ENCODE results near the gene CREBZF. TPM values are rescaled to one million over a fixed set of nuclear protein-coding genes. Genes with fewer than 3 reads are reported as not detected.

Gene CREBZF
- total and polyA plus RNA-seq, 2 donors (not counting 1 experiment from before 2014, with no cell fraction given), result 64.9 to 109 TPM

DNA sequence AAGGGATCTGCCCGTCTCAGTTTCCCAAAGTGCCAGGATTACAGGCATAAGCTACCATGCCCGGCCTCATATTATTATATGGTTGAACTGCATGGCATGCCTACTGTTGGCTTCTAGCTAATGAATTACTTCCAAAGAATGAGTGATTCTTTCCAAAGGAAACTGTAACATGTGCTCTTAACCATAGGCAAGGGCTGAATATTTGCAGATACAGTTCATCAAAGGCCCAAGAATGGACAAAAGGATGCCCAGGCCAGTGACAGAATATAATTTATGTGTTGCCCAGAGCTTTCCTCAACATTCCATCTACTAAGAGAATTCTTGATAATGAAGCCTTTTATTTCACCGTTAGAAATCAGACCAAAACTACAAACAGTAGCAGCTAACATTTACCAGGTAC lies 48.0 kb upstream of the CREBZF start:
- H3K4me3 Mint-ChIP-seq, result no peak overlapping the region

DNA sequence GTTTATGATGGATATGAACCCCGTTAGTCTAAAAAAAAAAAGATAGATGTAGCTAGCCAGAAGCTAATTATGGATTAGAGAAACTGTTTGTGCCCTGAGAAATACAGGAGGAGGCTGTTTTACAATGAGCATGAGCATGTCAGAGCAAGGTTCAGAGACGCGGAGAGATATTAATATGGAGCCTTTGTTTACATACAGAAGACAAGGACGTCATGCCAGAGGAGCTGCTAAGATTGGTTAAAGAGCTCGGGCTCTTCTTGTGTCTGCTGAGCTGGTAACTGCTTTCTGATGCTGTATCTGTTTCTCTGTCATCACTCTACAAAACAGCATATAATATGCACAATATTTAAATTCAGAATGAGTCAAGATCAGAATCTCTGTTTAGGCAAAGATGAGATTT lies 46.0 kb upstream of the CREBZF start:
- H3K27ac Mint-ChIP-seq, result no peak overlapping the region

More for the DNA sequence above, 48.0 kb upstream of the CREBZF start:
- Histone ChIP-seq H3K27me3 (replicated peaks in 1 of 4; ENCODE audit: control extremely low read depth in 1 of 4, control insufficient read depth in 3 of 4, insufficient read depth in 4 of 4, low read length in 3 of 4) (no peaks in the 10 kb centered on the region), H3K36me3 (replicated peaks in 1 of 2; ENCODE audit: control extremely low read depth in 1 of 2, control insufficient read depth in 1 of 2, extremely low read depth in 1 of 2, insufficient read depth in 2 of 2, low read length in 1 of 2) (no peaks in the 10 kb centered on the region), H3K4me3 (ENCODE audit: control extremely low read depth in 1 of 5, extremely low read depth in 1 of 5, insufficient read depth in 1 of 5, low read depth in 2 of 5, low read length in 4 of 5) (no peak overlapping the region), H4K20me1 (ENCODE audit: control insufficient read depth, insufficient read depth, low read length, poor library complexity, severe bottlenecking) (no peaks in the 10 kb centered on the region), H3K27ac (ENCODE audit: low read length in 2 of 2) (no peak overlapping the region), H3K9ac (ENCODE audit: low read length) (no peak overlapping the region), H3K79me2 (ENCODE audit: control insufficient read depth, insufficient read depth, low read length) (no peaks in the 10 kb centered on the region), H3K4me1 (ENCODE audit: control insufficient read depth in 2 of 2, insufficient read depth in 2 of 2, low read length in 2 of 2) (no peaks in the 10 kb centered on the region), H3K4me2 (replicated peaks; ENCODE audit: low read depth, low read length, poor library complexity, severe bottlenecking) (no peak overlapping the region), H2AFZ (ENCODE audit: insufficient read depth, low read depth, low read length, poor library complexity, severe bottlenecking) (no peak overlapping the region), H3K9me3 (ENCODE audit: control extremely low read depth in 1 of 3, control insufficient read depth in 2 of 3, insufficient read depth in 1 of 3, low read length in 2 of 3) (no peaks in the 10 kb centered on the region)
- DNase-seq (no peak), ATAC-seq (ENCODE audit: low read depth) (no peak)
- Mint-ChIP-seq H3K27ac (no peak overlapping the region), H3K27me3 (no peaks in the 10 kb centered on the region), H3K4me1 (no peaks in the 10 kb centered on the region), H3K9me3 (ENCODE audit: insufficient read depth) (no peaks in the 10 kb centered on the region)
- POLR2A ChIA-PET, result no interaction called here
- CTCF ChIA-PET, result no interaction called here
- intact Hi-C loops (cut with micrococcal nuclease), result no loop called here
- TF ChIP-seq EZH2 (IDR thresholded peaks at IDR 0.05; ENCODE audit: borderline replicate concordance, insufficient read depth, low read depth, low read length, poor library complexity, severe bottlenecking), result no peak
- TF ChIP-seq, protein P1, sequence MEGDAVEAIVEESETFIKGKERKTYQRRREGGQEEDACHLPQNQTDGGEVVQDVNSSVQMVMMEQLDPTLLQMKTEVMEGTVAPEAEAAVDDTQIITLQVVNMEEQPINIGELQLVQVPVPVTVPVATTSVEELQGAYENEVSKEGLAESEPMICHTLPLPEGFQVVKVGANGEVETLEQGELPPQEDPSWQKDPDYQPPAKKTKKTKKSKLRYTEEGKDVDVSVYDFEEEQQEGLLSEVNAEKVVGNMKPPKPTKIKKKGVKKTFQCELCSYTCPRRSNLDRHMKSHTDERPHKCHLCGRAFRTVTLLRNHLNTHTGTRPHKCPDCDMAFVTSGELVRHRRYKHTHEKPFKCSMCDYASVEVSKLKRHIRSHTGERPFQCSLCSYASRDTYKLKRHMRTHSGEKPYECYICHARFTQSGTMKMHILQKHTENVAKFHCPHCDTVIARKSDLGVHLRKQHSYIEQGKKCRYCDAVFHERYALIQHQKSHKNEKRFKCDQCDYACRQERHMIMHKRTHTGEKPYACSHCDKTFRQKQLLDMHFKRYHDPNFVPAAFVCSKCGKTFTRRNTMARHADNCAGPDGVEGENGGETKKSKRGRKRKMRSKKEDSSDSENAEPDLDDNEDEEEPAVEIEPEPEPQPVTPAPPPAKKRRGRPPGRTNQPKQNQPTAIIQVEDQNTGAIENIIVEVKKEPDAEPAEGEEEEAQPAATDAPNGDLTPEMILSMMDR (IDR thresholded peaks at IDR 0.05), result no peak
- 96% methylated on average over 3 of the region's 3 CpGs for WGBS (ENCODE audit: insufficient coverage)

More for the DNA sequence above, 46.0 kb upstream of the CREBZF start:
- H3K9me3 ChIP-seq (ENCODE audit: control extremely low read depth in 1 of 3, control insufficient read depth in 2 of 3, insufficient read depth in 1 of 3, low read length in 2 of 3), result no peaks in the 10 kb centered on the region
- no peak overlapping the region for H3K4me2 ChIP-seq (replicated peaks; ENCODE audit: low read depth, low read length, poor library complexity, severe bottlenecking)
- intact Hi-C loops (cut with micrococcal nuclease), result no loop called here
- H3K4me1 Mint-ChIP-seq, result no peaks in the 10 kb centered on the region
- ATAC-seq (ENCODE audit: low read depth) (no peak), DNase-seq (no peak)
- no peak overlapping the region for H3K9ac ChIP-seq (ENCODE audit: low read length)
- H3K27me3 ChIP-seq (replicated peaks in 1 of 4; ENCODE audit: control extremely low read depth in 1 of 4, control insufficient read depth in 3 of 4, insufficient read depth in 4 of 4, low read length in 3 of 4), result no peaks in the 10 kb centered on the region
- no peak overlapping the region for H3K4me3 Mint-ChIP-seq
- no peaks in the 10 kb centered on the region for H3K4me1 ChIP-seq (ENCODE audit: control insufficient read depth in 2 of 2, insufficient read depth in 2 of 2, low read length in 2 of 2)
- CTCF ChIA-PET, result no interaction called here
- H3K27me3 Mint-ChIP-seq, result no peaks in the 10 kb centered on the region
- H3K9me3 Mint-ChIP-seq (ENCODE audit: insufficient read depth), result no peaks in the 10 kb centered on the region
- H4K20me1 ChIP-seq (ENCODE audit: control insufficient read depth, insufficient read depth, low read length, poor library complexity, severe bottlenecking), result no peaks in the 10 kb centered on the region
- WGBS (ENCODE audit: insufficient coverage), result 100% methylated on average over 3 of the region's 5 CpGs
- POLR2A ChIA-PET, result no interaction called here
- H3K79me2 ChIP-seq (ENCODE audit: control insufficient read depth, insufficient read depth, low read length), result no peaks in the 10 kb centered on the region
- H2AFZ ChIP-seq (ENCODE audit: insufficient read depth, low read depth, low read length, poor library complexity, severe bottlenecking), result no peak overlapping the region
- no peak overlapping the region for H3K4me3 ChIP-seq (ENCODE audit: control extremely low read depth in 1 of 5, extremely low read depth in 1 of 5, insufficient read depth in 1 of 5, low read depth in 2 of 5, low read length in 4 of 5)
- H3K27ac ChIP-seq (ENCODE audit: low read length in 2 of 2), result no peak overlapping the region
- H3K36me3 ChIP-seq (replicated peaks in 1 of 2; ENCODE audit: control extremely low read depth in 1 of 2, control insufficient read depth in 1 of 2, extremely low read depth in 1 of 2, insufficient read depth in 2 of 2, low read length in 1 of 2), result no peaks in the 10 kb centered on the region
- TF ChIP-seq EZH2 (IDR thresholded peaks at IDR 0.05; ENCODE audit: borderline replicate concordance, insufficient read depth, low read depth, low read length, poor library complexity, severe bottlenecking), result no peak
- TF ChIP-seq, protein P1 (IDR thresholded peaks at IDR 0.05), result no peak

Measured in B cell (primary cell).